Ishikawa (cell line): ENCODE data around the gene XDH.

Experiments
- CREB1 ChIP-seq: IDR thresholded peaks from 2 replicates; pipeline ENCODE4 v1.6.1; 2012; ENCODE audit warnings: low read depth
- EGR1 ChIP-seq: IDR thresholded peaks from 2 replicates; pipeline ENCODE4 v1.6.1; 2012
- EP300 ChIP-seq: IDR thresholded peaks from 2 replicates; pipeline ENCODE4 v1.6.1; 2012; ENCODE audit warnings: borderline replicate concordance
- FOXM1 ChIP-seq: IDR thresholded peaks from 2 replicates; pipeline ENCODE4 v1.6.1; 2012; ENCODE audit warnings: low read depth, borderline replicate concordance
- NFIC ChIP-seq: IDR thresholded peaks from 2 replicates; pipeline ENCODE4 v1.6.1; 2012
- RAD21 ChIP-seq: IDR thresholded peaks from 2 replicates; pipeline ENCODE4 v1.6.1; 2012; ENCODE audit warnings: low read depth
- TAF1 ChIP-seq: IDR thresholded peaks from 2 replicates; pipeline ENCODE4 v1.6.1; 2012; ENCODE audit warnings: low read depth, mild to moderate bottlenecking
- TCF12 ChIP-seq: IDR thresholded peaks from 2 replicates; pipeline ENCODE4 v1.6.1; 2012; ENCODE audit warnings: low read depth
- YY1 ChIP-seq: IDR thresholded peaks from 2 replicates; pipeline ENCODE4 v1.6.1; 2012; ENCODE audit warnings: low read depth
- ZBTB7A ChIP-seq: IDR thresholded peaks from 2 replicates; pipeline ENCODE4 v1.6.1; 2012; ENCODE audit warnings: low read depth
- TF ChIP-seq, protein P1 (sequence below): IDR thresholded peaks from 2 replicates; pipeline ENCODE4 v1.6.1; 2012
- TF ChIP-seq, protein P2 (sequence below): IDR thresholded peaks from 2 replicates; pipeline ENCODE4 v1.6.1; 2012; ENCODE audit warnings: low read depth, mild to moderate bottlenecking
- TF ChIP-seq, protein P3 (sequence below): IDR thresholded peaks from 2 replicates; pipeline ENCODE4 v1.6.1; 2012

DNA sequence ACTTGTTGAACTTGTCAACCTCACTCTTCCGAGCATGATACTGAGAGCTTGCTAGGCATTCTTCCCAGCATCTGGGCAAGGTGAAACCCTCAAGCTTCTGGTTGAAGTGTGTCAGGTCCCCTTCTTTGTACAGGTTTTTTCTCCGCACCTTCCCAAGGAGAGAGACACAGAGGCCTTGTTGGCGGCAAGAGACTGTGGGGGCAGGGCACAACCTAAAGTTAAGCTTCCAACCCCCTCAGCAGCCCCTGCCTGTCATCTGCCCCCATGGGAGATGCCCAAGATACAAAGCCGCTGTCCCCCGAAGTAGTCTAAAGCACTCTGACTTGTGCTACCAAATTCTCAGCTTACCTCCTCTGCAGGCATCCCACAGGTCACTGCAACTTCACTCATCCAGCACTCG lies 64.9 kb downstream of the XDH start:
- TF ChIP-seq EGR1 (no peak), NFIC (no peak), YY1 (no peak), EP300 (no peak), RAD21 (no peak), CREB1 (no peak), TAF1 (no peak), TCF12 (no peak), ZBTB7A (no peak), FOXM1 (no peak)
- TF ChIP-seq, protein P1, sequence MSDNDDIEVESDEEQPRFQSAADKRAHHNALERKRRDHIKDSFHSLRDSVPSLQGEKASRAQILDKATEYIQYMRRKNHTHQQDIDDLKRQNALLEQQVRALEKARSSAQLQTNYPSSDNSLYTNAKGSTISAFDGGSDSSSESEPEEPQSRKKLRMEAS = no peak
- TF ChIP-seq, protein P2, sequence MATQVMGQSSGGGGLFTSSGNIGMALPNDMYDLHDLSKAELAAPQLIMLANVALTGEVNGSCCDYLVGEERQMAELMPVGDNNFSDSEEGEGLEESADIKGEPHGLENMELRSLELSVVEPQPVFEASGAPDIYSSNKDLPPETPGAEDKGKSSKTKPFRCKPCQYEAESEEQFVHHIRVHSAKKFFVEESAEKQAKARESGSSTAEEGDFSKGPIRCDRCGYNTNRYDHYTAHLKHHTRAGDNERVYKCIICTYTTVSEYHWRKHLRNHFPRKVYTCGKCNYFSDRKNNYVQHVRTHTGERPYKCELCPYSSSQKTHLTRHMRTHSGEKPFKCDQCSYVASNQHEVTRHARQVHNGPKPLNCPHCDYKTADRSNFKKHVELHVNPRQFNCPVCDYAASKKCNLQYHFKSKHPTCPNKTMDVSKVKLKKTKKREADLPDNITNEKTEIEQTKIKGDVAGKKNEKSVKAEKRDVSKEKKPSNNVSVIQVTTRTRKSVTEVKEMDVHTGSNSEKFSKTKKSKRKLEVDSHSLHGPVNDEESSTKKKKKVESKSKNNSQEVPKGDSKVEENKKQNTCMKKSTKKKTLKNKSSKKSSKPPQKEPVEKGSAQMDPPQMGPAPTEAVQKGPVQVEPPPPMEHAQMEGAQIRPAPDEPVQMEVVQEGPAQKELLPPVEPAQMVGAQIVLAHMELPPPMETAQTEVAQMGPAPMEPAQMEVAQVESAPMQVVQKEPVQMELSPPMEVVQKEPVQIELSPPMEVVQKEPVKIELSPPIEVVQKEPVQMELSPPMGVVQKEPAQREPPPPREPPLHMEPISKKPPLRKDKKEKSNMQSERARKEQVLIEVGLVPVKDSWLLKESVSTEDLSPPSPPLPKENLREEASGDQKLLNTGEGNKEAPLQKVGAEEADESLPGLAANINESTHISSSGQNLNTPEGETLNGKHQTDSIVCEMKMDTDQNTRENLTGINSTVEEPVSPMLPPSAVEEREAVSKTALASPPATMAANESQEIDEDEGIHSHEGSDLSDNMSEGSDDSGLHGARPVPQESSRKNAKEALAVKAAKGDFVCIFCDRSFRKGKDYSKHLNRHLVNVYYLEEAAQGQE = no peak
- TF ChIP-seq, protein P3, sequence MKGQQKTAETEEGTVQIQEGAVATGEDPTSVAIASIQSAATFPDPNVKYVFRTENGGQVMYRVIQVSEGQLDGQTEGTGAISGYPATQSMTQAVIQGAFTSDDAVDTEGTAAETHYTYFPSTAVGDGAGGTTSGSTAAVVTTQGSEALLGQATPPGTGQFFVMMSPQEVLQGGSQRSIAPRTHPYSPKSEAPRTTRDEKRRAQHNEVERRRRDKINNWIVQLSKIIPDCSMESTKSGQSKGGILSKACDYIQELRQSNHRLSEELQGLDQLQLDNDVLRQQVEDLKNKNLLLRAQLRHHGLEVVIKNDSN = no peak
